Activated T-cell treated with anti-CD3 and anti-CD28 coated beads for 1 hour (primary cell): ENCODE results near the gene EFR3B.
"Not testable (repeated sequence)": the region's sequence is repeated elsewhere in the genome, so short reads cannot be mapped to it uniquely, and the experiment has no call there.

Source experiments
- DNase-seq: peaks from one replicate; pipeline ENCODE4 v3.0.0-alpha.2; 2020; ENCODE audit warnings: low read depth

EFR3B gene

GRCh38 chr2:25041928-25042320, at the start of gene EFR3B:
TSS of gene EFR3B (plus strand) at chr2:25042076. CDS start at chr2:25042313, 237 bp downstream.
- peak; percentile 82 for DNase-seq

GRCh38 chr2:24993406-24994145, 48.3 kb upstream of the EFR3B start:
- DNase-seq, result no peak

- no peak for DNase-seq
Observed at GRCh38 chr2:24994146-24994724, 47.6 kb upstream of the EFR3B start.

GRCh38 chr2:24999097-24999496, 42.8 kb upstream of the EFR3B start:
- not testable (repeated sequence) for DNase-seq

GRCh38 chr2:25000036-25000435, 41.8 kb upstream of the EFR3B start:
- no peak for DNase-seq

- no peak for DNase-seq
Observed at GRCh38 chr2:25000503-25001324, 41.2 kb upstream of the EFR3B start.

- DNase-seq, result no peak
Observed at GRCh38 chr2:25001325-25001637, 40.6 kb upstream of the EFR3B start.

- DNase-seq, result no peak
Observed at GRCh38 chr2:25002066-25002465, 39.8 kb upstream of the EFR3B start.

- no peak for DNase-seq
Observed at GRCh38 chr2:25009954-25010353, 31.9 kb upstream of the EFR3B start.

GRCh38 chr2:25011342-25011741, 30.5 kb upstream of the EFR3B start:
- DNase-seq, result not testable (repeated sequence)

- no peak for DNase-seq
Observed at GRCh38 chr2:25014631-25015030, 27.2 kb upstream of the EFR3B start.

- no peak for DNase-seq
Observed at GRCh38 chr2:25018681-25019080, 23.2 kb upstream of the EFR3B start.

- DNase-seq, result no peak
Observed at GRCh38 chr2:25021791-25022362, 20.0 kb upstream of the EFR3B start.

- no peak for DNase-seq
Observed at GRCh38 chr2:25023333-25023732, 18.5 kb upstream of the EFR3B start.

- DNase-seq, result no peak
Observed at GRCh38 chr2:25025229-25026007, 16.5 kb upstream of the EFR3B start.

GRCh38 chr2:25026008-25026530, 15.8 kb upstream of the EFR3B start:
- DNase-seq, result no peak

GRCh38 chr2:25029183-25029554, 12.7 kb upstream of the EFR3B start:
- DNase-seq, result no peak

- DNase-seq, result no peak
Observed at GRCh38 chr2:25030702-25031101, 11.2 kb upstream of the EFR3B start.

- DNase-seq, result no peak
Observed at GRCh38 chr2:25032094-25032493, 9.8 kb upstream of the EFR3B start.

- no peak for DNase-seq
Observed at GRCh38 chr2:25032901-25033300, 9.0 kb upstream of the EFR3B start.

GRCh38 chr2:25034081-25034480, 7.8 kb upstream of the EFR3B start:
- no peak for DNase-seq
